ENCODE results near the gene ZSWIM1. TPM values are rescaled to one million over a fixed set of nuclear protein-coding genes. Genes with fewer than 3 reads are reported as not detected.
"Not testable (repeated sequence)": the region's sequence is repeated elsewhere in the genome, so short reads cannot be mapped to it uniquely, and the experiment has no call there.

ZSWIM1 gene
- total and polyA plus RNA-seq, 7 donors, result 3.5 to 10.0 (median 6.1) TPM

GRCh38 chr20:45927071-45927878 lies 46.2 kb downstream of the ZSWIM1 start:
- no peak for ATAC-seq

GRCh38 chr20:45931680-45932079 lies 50.7 kb downstream of the ZSWIM1 start:
- H3K27me3 ChIP-seq (ENCODE audit: insufficient read depth in 3 of 3, low read length in 2 of 3); DNase-seq; H3K9me3 ChIP-seq; H3K27ac ChIP-seq; H3K4me3 ChIP-seq; ATAC-seq: not testable (repeated sequence)
- intact Hi-C loops (cut with DNase I), result loop anchor here (5.0 to 10.0 kb wide), 2 partner anchors 39 to 1383 kb away; partner anchors contain the start of genes CTSA (in 2 of the 2) and NEURL2 (in 2 of the 2)
- peaks cover 0 to 10% of the 10 kb centered on the region in 2 donors for H3K36me3 ChIP-seq (ENCODE audit: insufficient read depth in 1 of 2, low read depth in 1 of 2)
- peaks cover 17% of the 10 kb centered on the region for H3K4me1 ChIP-seq
- 91 to 94% (median 93%) methylated on average over 16 to 17 of the region's 17 CpGs for WGBS, 3 donors

More at GRCh38 chr20:45927071-45927878, 46.2 kb downstream of the ZSWIM1 start:
- no peak for TF ChIP-seq CTCF (IDR thresholded peaks at IDR 0.05)
- Histone ChIP-seq H3K9me3 (no peaks in the 10 kb centered on the region), H3K4me3 (no peak overlapping the region), H3K4me1 (peaks cover 14% of the 10 kb centered on the region), H3K27ac (no peak overlapping the region), H3K36me3 (ENCODE audit: insufficient read depth in 1 of 2, low read depth in 1 of 2) (peaks cover 0 to 2% of the 10 kb centered on the region in 2 donors), H3K27me3 (ENCODE audit: insufficient read depth in 3 of 3, low read length in 2 of 3) (no peaks in the 10 kb centered on the region)
- no peak for DNase-seq
- 79 to 84% (median 80%) methylated on average over 14 of the region's 14 CpGs for WGBS, 3 donors
- intact Hi-C loops (cut with DNase I), result no loop called here

GRCh38 chr20:45933266-45934045 lies 52.4 kb downstream of the ZSWIM1 start:
- H3K4me1 ChIP-seq, result peaks cover 18% of the 10 kb centered on the region
- H3K27ac ChIP-seq, result peak overlapping the region; percentile 100
- H3K36me3 ChIP-seq (ENCODE audit: insufficient read depth in 1 of 2, low read depth in 1 of 2), result peaks cover 4 to 23% of the 10 kb centered on the region in 2 donors
- no peaks in the 10 kb centered on the region for H3K9me3 ChIP-seq
- peak; percentile 32 for TF ChIP-seq CTCF (IDR thresholded peaks at IDR 0.05)
- intact Hi-C loops (cut with DNase I), result loop anchor here (5.0 to 10.0 kb wide), 2 partner anchors 41 to 1381 kb away; partner anchors contain the start of genes CTSA (in 2 of the 2) and NEURL2 (in 2 of the 2)
- H3K4me3 ChIP-seq, result peak overlapping the region; percentile 97
- 21 to 28% (median 24%) methylated on average over 22 of the region's 22 CpGs for WGBS, 3 donors
- ATAC-seq (peak; percentile 6 to 36 (median 19)), DNase-seq (peak; percentile 61 to 82)
- H3K27me3 ChIP-seq (ENCODE audit: insufficient read depth in 3 of 3, low read length in 2 of 3), result no peaks in the 10 kb centered on the region

- H3K27me3 ChIP-seq (ENCODE audit: insufficient read depth in 3 of 3, low read length in 2 of 3), result no peaks in the 10 kb centered on the region
- H3K36me3 ChIP-seq (ENCODE audit: insufficient read depth in 1 of 2, low read depth in 1 of 2), result peaks cover 6 to 30% of the 10 kb centered on the region in 2 donors
- ATAC-seq (peak; percentile 21 to 41 (median 28)), DNase-seq (peak; percentile 77 to 87)
- peak overlapping the region; percentile 97 for H3K4me3 ChIP-seq
- intact Hi-C loops (cut with DNase I), result loop anchor here (5.0 to 10.0 kb wide), 2 partner anchors 42 to 1381 kb away; partner anchors contain the start of genes CTSA (in 2 of the 2) and NEURL2 (in 2 of the 2)
- H3K9me3 ChIP-seq, result no peaks in the 10 kb centered on the region
- peaks cover 18% of the 10 kb centered on the region for H3K4me1 ChIP-seq
- H3K27ac ChIP-seq, result peak overlapping the region; percentile 100
- WGBS, 3 donors, result 0 to 1% (median 0%) methylated on average over 32 to 34 of the region's 34 CpGs
- TF ChIP-seq CTCF (IDR thresholded peaks at IDR 0.05), result no peak
These were observed 53.1 kb downstream of the ZSWIM1 start for GRCh38 chr20:45934046-45934585.

Other genes with a start within 250 kb of the ZSWIM1 start
- not detected for gene WFDC9, start 249.9 kb upstream of the ZSWIM1 start, total RNA-seq
- not detected for gene WFDC9, start 249.9 kb upstream of the ZSWIM1 start, polyA plus RNA-seq
- gene WFDC11, start 211.0 kb upstream of the ZSWIM1 start, total RNA-seq, result not detected
- not detected for gene WFDC11, start 211.0 kb upstream of the ZSWIM1 start, polyA plus RNA-seq
- gene WFDC13, start 179.2 kb upstream of the ZSWIM1 start, total RNA-seq, result not detected
- not detected for gene WFDC13, start 179.2 kb upstream of the ZSWIM1 start, polyA plus RNA-seq
- gene WFDC10B, start 176.2 kb upstream of the ZSWIM1 start, total RNA-seq, result not detected
- not detected for gene WFDC10B, start 176.2 kb upstream of the ZSWIM1 start, polyA plus RNA-seq
- not detected for gene SPINT4, start 158.9 kb upstream of the ZSWIM1 start, total RNA-seq
- gene SPINT4, start 158.9 kb upstream of the ZSWIM1 start, polyA plus RNA-seq, result not detected
- gene WFDC3, start 89.3 kb upstream of the ZSWIM1 start, total RNA-seq, result 1 to 10 TPM in 1 of 4 donors, under 1 TPM in 2, not detected in 1; 0.64 to 1.2 (median 0.73) TPM
- gene WFDC3, start 89.3 kb upstream of the ZSWIM1 start, polyA plus RNA-seq, result under 1 TPM; 0.51 to 0.79 (median 0.61) TPM
- gene DNTTIP1, start 89.3 kb upstream of the ZSWIM1 start, total RNA-seq, result 10 to 100 TPM; 40.6 to 56.7 (median 44.9) TPM
- gene DNTTIP1, start 89.3 kb upstream of the ZSWIM1 start, polyA plus RNA-seq, result 10 to 100 TPM; 28.3 to 56.8 (median 53.9) TPM
- under 1 TPM; 0.32 to 0.42 (median 0.38) TPM for gene UBE2C, start 68.6 kb upstream of the ZSWIM1 start, total RNA-seq
- under 1 TPM in 2 of 3 donors, not detected in 1; 0.35 to 0.40 TPM for gene UBE2C, start 68.6 kb upstream of the ZSWIM1 start, polyA plus RNA-seq
- gene TNNC2, start 53.9 kb upstream of the ZSWIM1 start, total RNA-seq, result 1,000 to 10,000 TPM; 1,390 to 3,666 (median 2,654) TPM
- gene TNNC2, start 53.9 kb upstream of the ZSWIM1 start, polyA plus RNA-seq, result over 10,000 TPM in 1 of 3 donors, 1,000 to 10,000 TPM in 2; 2,508 to 10,677 (median 9,192) TPM
- 10 to 100 TPM; 22.3 to 44.9 (median 31.6) TPM for gene SNX21, start 47.4 kb upstream of the ZSWIM1 start, total RNA-seq
- 10 to 100 TPM in 2 of 3 donors, 1 to 10 TPM in 1; 8.7 to 63.9 (median 21.2) TPM for gene SNX21, start 47.4 kb upstream of the ZSWIM1 start, polyA plus RNA-seq
- 10 to 100 TPM; 20.3 to 29.6 (median 24.9) TPM for gene ACOT8, start 23.8 kb upstream of the ZSWIM1 start, total RNA-seq
- 10 to 100 TPM; 20.2 to 32.9 (median 29.3) TPM for gene ACOT8, start 23.8 kb upstream of the ZSWIM1 start, polyA plus RNA-seq
- gene ZSWIM3, start 23.6 kb upstream of the ZSWIM1 start, total RNA-seq, result 1 to 10 TPM; 1.4 to 2.7 (median 1.5) TPM
- gene ZSWIM3, start 23.6 kb upstream of the ZSWIM1 start, polyA plus RNA-seq, result 1 to 10 TPM; 1.1 to 2.0 (median 1.5) TPM
- 1 to 10 TPM; 1.3 to 2.7 (median 1.9) TPM for gene SPATA25, start 6.4 kb downstream of the ZSWIM1 start, total RNA-seq
- 1 to 10 TPM; 1.0 to 2.7 (median 1.6) TPM for gene SPATA25, start 6.4 kb downstream of the ZSWIM1 start, polyA plus RNA-seq
- 10 to 100 TPM in 1 of 4 donors, 1 to 10 TPM in 3; 5.3 to 11.8 (median 8.2) TPM for gene NEURL2, start 10.0 kb downstream of the ZSWIM1 start, total RNA-seq
- gene NEURL2, start 10.0 kb downstream of the ZSWIM1 start, polyA plus RNA-seq, result 1 to 10 TPM; 4.3 to 8.0 (median 7.2) TPM
- gene CTSA, start 10.1 kb downstream of the ZSWIM1 start, total RNA-seq, result 10 to 100 TPM; 43.0 to 55.4 (median 47.3) TPM
- 10 to 100 TPM; 41.3 to 59.8 (median 51.8) TPM for gene CTSA, start 10.1 kb downstream of the ZSWIM1 start, polyA plus RNA-seq
- 10 to 100 TPM; 19.0 to 38.0 (median 33.9) TPM for gene PLTP, start 30.9 kb downstream of the ZSWIM1 start, total RNA-seq
- 10 to 100 TPM in 2 of 3 donors, 1 to 10 TPM in 1; 7.9 to 14.4 (median 13.1) TPM for gene PLTP, start 30.9 kb downstream of the ZSWIM1 start, polyA plus RNA-seq
- gene PCIF1, start 53.5 kb downstream of the ZSWIM1 start, total RNA-seq, result 10 to 100 TPM; 24.7 to 46.7 (median 32.0) TPM
- 10 to 100 TPM; 26.0 to 41.3 (median 29.7) TPM for gene PCIF1, start 53.5 kb downstream of the ZSWIM1 start, polyA plus RNA-seq
- gene ZNF335, start 91.0 kb downstream of the ZSWIM1 start, total RNA-seq, result 10 to 100 TPM; 10.2 to 11.5 (median 10.9) TPM
- gene ZNF335, start 91.0 kb downstream of the ZSWIM1 start, polyA plus RNA-seq, result 1 to 10 TPM; 6.9 to 9.0 (median 7.2) TPM
- 1 to 10 TPM in 1 of 4 donors, under 1 TPM in 3; 0.30 to 1.2 (median 0.53) TPM for gene MMP9, start 127.7 kb downstream of the ZSWIM1 start, total RNA-seq
- gene MMP9, start 127.7 kb downstream of the ZSWIM1 start, polyA plus RNA-seq, result under 1 TPM; 0.07 to 0.20 (median 0.19) TPM
- gene SLC12A5, start 148.0 kb downstream of the ZSWIM1 start, total RNA-seq, result not detected
- gene SLC12A5, start 148.0 kb downstream of the ZSWIM1 start, polyA plus RNA-seq, result under 1 TPM in 1 of 3 donors, not detected in 2; 0.29 TPM
- gene NCOA5, start 208.7 kb downstream of the ZSWIM1 start, total RNA-seq, result 10 to 100 TPM; 11.2 to 17.3 (median 12.4) TPM
- 10 to 100 TPM in 1 of 3 donors, 1 to 10 TPM in 2; 8.8 to 17.2 (median 9.6) TPM for gene NCOA5, start 208.7 kb downstream of the ZSWIM1 start, polyA plus RNA-seq
- 1 to 10 TPM; 5.0 to 8.4 (median 7.6) TPM for gene CD40, start 237.1 kb downstream of the ZSWIM1 start, total RNA-seq
- gene CD40, start 237.1 kb downstream of the ZSWIM1 start, polyA plus RNA-seq, result 10 to 100 TPM in 2 of 3 donors, 1 to 10 TPM in 1; 5.0 to 13.8 (median 10.9) TPM

Measured in psoas muscle (tissue), 8 donors.